GM12878 (cell line): Measurements from ENCODE around the gene TECPR1. TPM values are rescaled to one million over a fixed set of nuclear protein-coding genes. Genes with fewer than 3 reads are reported as not detected.

Experiments used
- ATAC-seq: fragments of 200-7000 bp; cut with Tn5 transposase; 3 replicates; pipeline ENCODE4 v1.9.1; 2020; ENCODE audit warnings: mild to moderate bottlenecking, moderate library complexity
- BruUV-seq: library from RNA; stranded (reverse); fragments of 400-500 nt; replicated peaks from 2 replicates; lab custom pipeline; 2021; lab: Mats Ljungman, UMichigan
- CTCF ChIA-PET: fragments of 300-600 bp; sonication (Branson Sonifier 250); formaldehyde crosslinking; extraction: SDS; loops from one replicate; lab custom pipeline; 2021; ENCODE audit warnings: inconsistent platforms; lab: Yijun Ruan, JAX
- POLR2A ChIA-PET: fragments of 350-600 bp; formaldehyde crosslinking; extraction: SDS; loops from one replicate; lab custom pipeline; 2021; ENCODE audit warnings: inconsistent platforms; lab: Charles Lee
- RAD21 ChIA-PET: fragments of 300-600 bp; sonication (Branson Sonifier 250); formaldehyde crosslinking; loops from one replicate; lab custom pipeline; 2023; ENCODE audit warnings: antibody characterized with exemption; ENCODE audit not compliant: unreplicated experiment; lab: Charles Lee
- SMC1A ChIA-PET: fragments of 300-600 bp; sonication (Branson Sonifier 250); formaldehyde crosslinking; loops from one replicate; lab custom pipeline; 2023; ENCODE audit not compliant: unreplicated experiment, uncharacterized antibody; lab: Charles Lee
- DNase-seq: peaks from one replicate; pipeline ENCODE4 v3.0.0-alpha.2; 2011; ENCODE audit warnings: low read depth, low spot score
- FAIRE-seq: peaks from 3 replicates; lab custom pipeline; 2011; peaks lifted over from hg19 to GRCh38; lab: Jason Lieb, UNC
- H2AFZ ChIP-seq: 2 replicates; pipeline ENCODE4 v1.6.0; 2011; ENCODE audit warnings: low read depth, low read length, control low read depth; ENCODE audit not compliant: control insufficient read depth
- H3K27ac ChIP-seq: 2 replicates; pipeline ENCODE4 v1.5.1; 2011; ENCODE audit warnings: control low read depth; ENCODE audit not compliant: control insufficient read depth, insufficient read depth
- H3K27me3 ChIP-seq, 2 experiments: replicated peaks in 1 of 2; 2 replicates each; pipeline versions ENCODE4 v1.6.0 to v1.6.1; 2011; ENCODE audit warnings: low read length in 1 of 2; ENCODE audit not compliant: control insufficient read depth in 2 of 2, insufficient read depth in 2 of 2
- H3K36me3 ChIP-seq, 2 experiments: 2 replicates each; pipeline ENCODE4 v1.5.1; 2011; ENCODE audit warnings: low read length in 1 of 2; ENCODE audit not compliant: control insufficient read depth in 2 of 2, insufficient read depth in 2 of 2
- H3K4me1 ChIP-seq: 2 replicates; pipeline ENCODE4 v1.6.1; 2011; ENCODE audit warnings: mild to moderate bottlenecking, low read length, moderate library complexity, mixed read lengths; ENCODE audit not compliant: control insufficient read depth, insufficient read depth
- H3K4me2 ChIP-seq: 2 replicates; pipeline ENCODE4 v1.6.0; 2011; ENCODE audit warnings: control low read depth; ENCODE audit not compliant: control insufficient read depth, insufficient read depth
- H3K4me3 ChIP-seq: fragments of 200-600 bp; sonication (generic); 2 replicates; pipeline ENCODE4 v1.5.1; 2016
- H3K79me2 ChIP-seq: 2 replicates; pipeline ENCODE4 v1.6.0; 2011; ENCODE audit warnings: low read length; ENCODE audit not compliant: control insufficient read depth, insufficient read depth
- H3K9ac ChIP-seq: 2 replicates; pipeline ENCODE4 v1.8.0; 2011; ENCODE audit warnings: low read length, control low read depth, mixed read lengths; ENCODE audit not compliant: control insufficient read depth, insufficient read depth
- H3K9me3 ChIP-seq: replicated peaks from 3 replicates; pipeline ENCODE4 v1.5.1; 2011; ENCODE audit warnings: mild to moderate bottlenecking, low read length; ENCODE audit not compliant: control insufficient read depth, insufficient read depth
- H4K20me1 ChIP-seq: 2 replicates; pipeline ENCODE4 v1.6.0; 2011; ENCODE audit not compliant: control insufficient read depth, insufficient read depth
- CBFB ChIP-seq: IDR thresholded peaks from 2 replicates; pipeline ENCODE4 v1.6.1; 2016; ENCODE audit warnings: antibody characterized with exemption, low read depth
- CHD2 ChIP-seq: IDR thresholded peaks from 2 replicates; pipeline ENCODE4 v1.6.1; 2011; ENCODE audit warnings: low read depth, low read length, improper control_type of control experiment, borderline replicate concordance
- CUX1 ChIP-seq: IDR thresholded peaks from 2 replicates; pipeline ENCODE4 v1.6.1; 2012; ENCODE audit warnings: improper control_type of control experiment, low read depth, low read length; ENCODE audit not compliant: insufficient replicate concordance
- IRF5 ChIP-seq: fragments of 450-650 bp; IDR thresholded peaks from 2 replicates; pipeline ENCODE4 v1.6.1; 2017; ENCODE audit warnings: borderline replicate concordance
- POLR2A ChIP-seq: IDR thresholded peaks from 2 replicates; pipeline ENCODE4 v1.6.1; 2011; ENCODE audit warnings: low read depth, mild to moderate bottlenecking, low read length
- RB1 ChIP-seq: fragments of 450-650 bp; formaldehyde crosslinking; IDR thresholded peaks from 2 replicates; pipeline ENCODE4 v1.6.1; 2017; ENCODE audit warnings: mild to moderate bottlenecking, borderline replicate concordance
- RCOR1 ChIP-seq: conservative IDR thresholded peaks from 2 replicates; pipeline ENCODE4 v1.6.1; 2012; ENCODE audit warnings: low read depth, low read length, improper control_type of control experiment
- TAF1 ChIP-seq: IDR thresholded peaks from 2 replicates; pipeline ENCODE4 v1.6.1; 2011; ENCODE audit warnings: mild to moderate bottlenecking, low read depth, low read length, borderline replicate concordance
- ZNF687 ChIP-seq: fragments of 450-650 bp; IDR thresholded peaks from 2 replicates; pipeline ENCODE4 v1.6.1; 2017; ENCODE audit warnings: mild to moderate bottlenecking, moderate library complexity
- WGBS: methylation state at CpG from one replicate; pipeline ENCODE4 v1.1.6; 2016; ENCODE audit warnings: low lambda C conversion rate; ENCODE audit not compliant: insufficient replicate concordance, insufficient coverage; ENCODE audit errors: missing lambda C conversion rate; 5-methylcytosine and 5-hydroxymethylcytosine counted together
- in situ Hi-C: fragments of 300-500 bp; cut with MboI; formaldehyde crosslinking; loops from 9 replicates; pipeline ENCODE4 v1.14.3; 2018; ENCODE audit warnings: mixed read lengths
- intact Hi-C: fragments of 100-400 bp; cut with micrococcal nuclease; formaldehyde crosslinking; loops from one replicate; pipeline ENCODE4 v1.14.2; 2022; ENCODE audit not compliant: unreplicated experiment
- polyA plus RNA-seq, 11 experiments: library from polyadenylated mRNA; depleted of rRNA in 4 of 11; unstranded in 6 of 11; stranded (reverse) in 5 of 11; fragments of >200 nt; fragmentation: Nextera tagmentation in 4 of 11; fragmentation: Illumina TruSeq in 1 of 11; extraction: Ambion mirVana in 4 of 11; extraction: Trizol in 1 of 11; gene quantifications; 1 replicate in 1 of 11; 2 replicates in 10 of 11; pipeline versions ENCODE4 v1.2.1 to v1.2.3, GENCODE V29; 2011 to 2016; ENCODE audit warnings: inconsistent platforms in 2 of 11, missing spikeins in 2 of 11, low read depth in 1 of 11
- total RNA-seq, 4 experiments: library from RNA; depleted of rRNA in 3 of 4; stranded (reverse); fragments of >200 nt in 3 of 4; fragmentation: Illumina TruSeq in 1 of 4; extraction: Trizol in 1 of 4; gene quantifications; 2 replicates each; pipeline versions ENCODE4 v1.2.1 to v1.2.3, GENCODE V29; 2013 to 2021

Gene TECPR1
- total and polyA plus RNA-seq, 10 of the 15 experiments (the other 5 are each of a cell fraction or from before 2014, with no cell fraction given) = 0.26 to 16.8 (median 4.2) TPM

- no peak for TF ChIP-seq ZNF687
- no peak for TF ChIP-seq TAF1
Measured at GRCh38 chr7:98300595-98301372, 48.8 kb upstream of the TECPR1 start (continued).

- no peak overlapping the region for H3K27ac ChIP-seq
- in situ Hi-C loops (loop anchor here (5.0 kb wide), 2 partner anchors 110 to 545 kb away; no protein-coding TSS in a partner anchor), intact Hi-C loops (loop anchor here (5.0 kb wide), 1 partner anchor 545 kb away; no protein-coding TSS in a partner anchor)
- ChIA-PET CTCF (interaction anchor here (2.1 kb wide), 1 partner anchor 104 kb away, joined by 11 read pairs; the partner anchor contains the start of gene BAIAP2L1), RAD21 (interaction anchor here (1.6 kb wide), 1 partner anchor 103 kb away, joined by 7 read pairs; the partner anchor contains the start of gene BAIAP2L1), SMC1A (no interaction called here), POLR2A (no interaction called here)
- no peak overlapping the region for H2AFZ ChIP-seq
- no peaks in the 10 kb centered on the region for H3K4me1 ChIP-seq
- no peak for DNase-seq
- no peaks in the 10 kb centered on the region for H3K9me3 ChIP-seq
- H3K79me2 ChIP-seq = no peaks in the 10 kb centered on the region; the same call in 1 of the 2 replicates
- H3K4me3 ChIP-seq = no peak overlapping the region
- no peaks in the 10 kb centered on the region for H3K27me3 ChIP-seq
- H3K9ac ChIP-seq = no peak overlapping the region
- H3K4me2 ChIP-seq = no peak overlapping the region
- H3K36me3 ChIP-seq = peaks cover 0 to 12% of the 10 kb centered on the region in 2 experiments; a peak in 3 of 4 replicates
- no peaks in the 10 kb centered on the region for H4K20me1 ChIP-seq
- ATAC-seq = no peak
- WGBS = 70% methylated on average over 21 of the region's 21 CpGs
- no TSS peak for BruUV-seq
- no peak for FAIRE-seq
- TF ChIP-seq CBFB (no peak), CHD2 (no peak), RB1 (no peak), IRF5 (no peak), CUX1 (no peak), POLR2A (no peak), RCOR1 (no peak)
Measured at GRCh38 chr7:98297626-98298286, 45.7 kb upstream of the TECPR1 start.
